Activated CD4-positive, alpha-beta T cell treated with anti-CD3 and anti-CD28 coated beads for 4 hours (primary cell): ENCODE data around the gene CAPN9.

Experiments used
- DNase-seq, 2 donors: peaks; one replicate each; pipeline ENCODE4 v3.0.0-alpha.2; 2020

Gene CAPN9

DNA sequence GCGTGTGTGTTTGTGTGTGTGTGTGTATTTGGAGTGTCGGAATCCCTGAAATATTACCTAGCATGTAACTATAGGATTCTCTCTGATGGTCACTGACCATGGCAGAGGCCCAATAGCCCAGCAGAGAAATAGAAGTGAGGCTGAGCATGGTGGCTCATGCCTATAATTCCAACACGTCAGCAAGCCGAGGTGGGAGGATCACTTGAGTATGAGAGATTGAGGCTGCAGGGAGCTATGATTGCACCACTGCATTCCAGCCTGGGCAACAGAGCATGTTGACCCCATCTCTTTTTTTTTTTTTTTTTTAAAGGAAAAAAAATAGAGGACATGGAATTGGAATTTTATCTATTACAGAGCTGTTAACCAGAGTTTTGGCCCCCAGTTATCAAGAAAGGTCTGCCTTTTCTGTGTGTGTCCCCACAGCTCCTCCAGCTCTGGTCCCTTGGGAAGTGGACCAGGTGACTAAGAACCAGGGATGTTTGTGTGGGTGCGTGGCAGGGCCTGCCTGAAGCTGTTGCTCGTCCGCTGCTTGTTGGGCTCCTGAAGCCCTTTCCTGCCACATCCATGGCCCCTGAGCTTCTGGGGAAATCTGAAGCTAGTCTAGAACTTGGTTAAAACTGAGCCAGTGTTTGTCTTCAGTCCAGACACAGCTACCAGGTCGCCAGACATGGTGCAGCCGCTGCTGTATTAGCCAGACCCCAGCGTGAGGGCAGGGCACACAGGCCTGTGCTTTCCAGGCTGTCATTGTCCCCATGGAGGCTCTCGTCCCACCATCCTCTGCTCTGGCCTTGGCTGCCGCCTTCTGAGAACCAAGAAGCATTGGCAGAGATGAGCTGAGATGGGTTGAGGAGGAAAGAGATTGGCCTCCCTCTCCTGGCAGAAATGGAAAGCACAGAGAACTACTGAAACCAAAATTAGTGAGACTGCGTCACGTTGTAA is 25.5 kb downstream of the CAPN9 start:
- DNase-seq: no peak

GRCh38 chr1:230773396-230774033 is 26.3 kb downstream of the CAPN9 start:
- no peak for DNase-seq

GRCh38 chr1:230778916-230779590 is 31.9 kb downstream of the CAPN9 start:
- no peak for DNase-seq

- no peak for DNase-seq
These were observed 33.9 kb downstream of the CAPN9 start for GRCh38 chr1:230781131-230781530.

GRCh38 chr1:230781594-230781993 is 34.4 kb downstream of the CAPN9 start:
- DNase-seq: no peak

DNA sequence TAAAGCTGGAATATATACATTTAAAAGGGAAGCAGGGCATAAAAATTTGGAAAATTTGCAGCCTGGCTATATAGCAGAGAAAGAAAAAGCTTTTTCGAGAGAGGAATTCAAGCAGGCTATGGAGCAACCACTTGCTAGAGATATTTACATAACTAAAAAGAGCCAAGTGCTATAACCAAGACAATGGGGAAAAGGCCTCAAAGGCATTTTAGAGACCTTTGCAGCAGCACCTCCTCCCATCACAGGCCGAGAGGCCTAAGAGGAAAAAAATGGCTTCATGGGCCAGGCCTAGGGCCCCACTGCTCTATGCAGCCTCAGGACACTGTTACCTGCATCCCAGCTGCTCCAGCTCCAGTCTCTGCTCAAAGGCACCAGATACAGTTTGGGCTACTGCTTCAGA is 37.0 kb downstream of the CAPN9 start:
- no peak for DNase-seq

- DNase-seq: no peak
These were observed 38.6 kb downstream of the CAPN9 start for GRCh38 chr1:230785636-230786384.

- no peak for DNase-seq
These were observed 39.2 kb downstream of the CAPN9 start for GRCh38 chr1:230786385-230786753.

GRCh38 chr1:230787471-230787870 is 40.3 kb downstream of the CAPN9 start:
- no peak for DNase-seq

GRCh38 chr1:230788561-230789275 is 41.5 kb downstream of the CAPN9 start:
- DNase-seq: no peak

GRCh38 chr1:230790026-230790425 is 42.8 kb downstream of the CAPN9 start:
- no peak for DNase-seq

GRCh38 chr1:230791986-230792564 is 44.9 kb downstream of the CAPN9 start:
- DNase-seq: no peak

DNA sequence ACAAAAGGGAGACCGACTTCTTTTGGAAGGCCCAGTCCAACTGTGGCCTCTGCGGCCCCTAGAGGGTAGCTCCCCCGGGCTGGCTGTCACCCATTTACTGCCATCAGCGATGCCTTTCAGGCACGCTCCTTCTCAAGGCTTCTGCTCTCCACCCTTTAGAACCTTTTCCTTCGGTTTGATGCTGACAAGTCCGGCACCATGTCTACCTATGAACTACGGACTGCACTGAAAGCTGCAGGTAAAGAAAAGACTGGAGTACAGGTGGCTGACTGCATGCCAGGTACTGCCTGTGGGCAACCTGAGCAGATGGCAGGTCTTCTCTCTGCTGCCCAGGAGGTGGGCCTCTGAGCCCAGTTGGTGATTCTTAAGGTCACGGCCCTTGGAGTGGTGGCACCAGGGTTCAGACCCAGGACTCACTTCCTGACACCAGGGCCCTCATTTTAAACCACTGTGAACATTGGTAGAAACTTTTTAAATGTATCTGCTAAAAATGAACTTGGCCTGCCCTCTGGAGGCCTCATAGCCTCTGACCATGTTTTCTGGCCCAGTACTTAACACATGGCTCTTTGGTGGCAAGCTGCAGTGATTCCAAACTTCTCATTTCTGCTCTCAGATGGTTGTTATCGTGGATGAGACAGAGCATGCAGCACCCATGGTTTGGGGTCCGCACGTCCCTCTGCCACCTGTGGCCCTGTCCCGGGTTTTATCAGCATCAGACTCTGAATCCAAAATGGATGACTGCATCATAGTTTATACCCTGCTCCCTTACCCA is 45.7 kb downstream of the CAPN9 start:
- DNase-seq: no peak

- no peak for DNase-seq
These were observed 46.2 kb downstream of the CAPN9 start for GRCh38 chr1:230793463-230793745.

DNA sequence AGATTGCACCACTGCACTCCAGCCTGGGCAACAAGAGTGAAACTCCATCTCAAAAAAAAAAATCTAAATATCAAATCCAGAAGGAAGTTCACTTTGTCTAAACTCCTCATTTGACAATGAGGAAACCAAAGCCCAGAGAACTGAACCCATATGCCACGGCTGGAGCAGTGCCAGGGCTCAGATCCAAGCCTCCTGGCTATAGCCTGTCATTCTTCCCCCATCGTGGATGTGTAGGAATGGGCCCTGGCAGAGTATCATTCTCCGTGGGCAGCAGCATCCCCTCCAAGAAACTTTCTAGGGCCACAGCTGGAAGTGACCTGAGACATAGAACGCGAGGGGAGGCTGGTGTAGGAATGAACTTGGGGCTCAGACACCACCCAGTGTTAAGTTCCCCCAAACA is 47.2 kb downstream of the CAPN9 start:
- DNase-seq: no peak

- no peak for DNase-seq
These were observed 47.9 kb downstream of the CAPN9 start for GRCh38 chr1:230794871-230795605.

GRCh38 chr1:230796626-230797025 is 49.4 kb downstream of the CAPN9 start:
- no peak for DNase-seq

DNA sequence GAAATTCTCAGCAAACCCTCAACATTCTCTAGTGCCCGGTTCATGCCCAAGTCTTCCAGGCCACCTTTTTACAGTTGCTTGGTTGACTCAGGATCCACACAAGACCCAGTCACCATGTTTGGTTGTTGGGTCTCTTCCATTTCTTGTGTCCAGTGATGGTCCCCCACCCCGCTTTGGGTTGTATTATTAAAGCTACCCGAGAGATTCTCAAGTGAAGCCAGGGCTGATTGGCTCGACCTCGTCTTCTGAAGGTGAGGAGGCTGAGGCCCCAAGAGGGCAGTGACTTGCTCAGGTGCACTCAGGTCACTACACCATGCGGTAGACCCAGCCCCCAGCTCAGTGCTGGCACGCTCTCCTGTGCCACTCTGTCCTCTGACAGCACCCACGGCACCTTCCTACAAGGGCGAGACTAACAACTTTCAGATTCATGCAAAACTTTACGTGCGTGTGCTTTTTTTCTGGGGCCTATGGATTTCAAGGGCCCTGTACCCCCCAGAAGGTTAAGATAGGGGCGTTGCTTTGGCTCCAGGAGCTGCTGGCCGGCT is 50.3 kb downstream of the CAPN9 start:
- DNase-seq: no peak

DNA sequence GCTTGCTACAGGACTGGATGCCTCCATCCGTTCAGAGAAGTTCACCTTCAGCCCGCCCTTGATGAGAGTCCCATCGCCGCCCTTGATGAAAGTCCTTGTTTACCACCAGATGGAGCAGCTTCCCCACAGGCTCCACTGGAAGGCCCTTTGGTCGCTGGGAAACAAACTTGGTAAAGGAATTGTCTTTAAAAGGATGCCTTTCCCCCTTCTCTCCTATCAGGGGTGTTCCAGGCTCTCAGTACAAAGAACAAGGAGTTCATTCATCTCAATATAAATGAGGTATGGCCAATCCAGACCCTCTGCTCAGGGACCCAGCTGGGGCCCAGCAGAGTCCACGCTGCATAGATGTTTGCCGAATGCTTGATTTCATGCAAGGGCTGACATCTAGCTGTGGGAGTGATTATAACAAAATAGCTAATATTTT is 50.8 kb downstream of the CAPN9 start:
- DNase-seq: no peak

GRCh38 chr1:230798491-230798890 is 51.3 kb downstream of the CAPN9 start:
- no peak for DNase-seq
